GM19324 (cell line): ENCODE measurements around the gene KCNJ15.
"Not testable (repeated sequence)": the region's sequence is repeated elsewhere in the genome, so short reads cannot be mapped to it uniquely, and the experiment has no call there.

Source experiments
- ATAC-seq: cut with Tn5 transposase; IDR thresholded peaks from one replicate; pipeline ENCODE4 v1.9.1; 2021; ENCODE audit warnings: mild to moderate bottlenecking, moderate library complexity; ENCODE audit not compliant: unreplicated experiment, low FRiP score

KCNJ15 gene

GRCh38 chr21:38244407-38244787 lies 12.4 kb upstream of the KCNJ15 start:
- no peak for ATAC-seq

GRCh38 chr21:38244885-38245869 lies 11.6 kb upstream of the KCNJ15 start:
- ATAC-seq = peak; percentile 62

GRCh38 chr21:38246511-38246910 lies 10.3 kb upstream of the KCNJ15 start:
- no peak for ATAC-seq

- not testable (repeated sequence) for ATAC-seq
Observed at GRCh38 chr21:38247054-38247453, 9.7 kb upstream of the KCNJ15 start.

- no peak for ATAC-seq
Observed at GRCh38 chr21:38247738-38248510, 8.9 kb upstream of the KCNJ15 start.

- ATAC-seq = no peak
Observed at GRCh38 chr21:38249256-38249655, 7.5 kb upstream of the KCNJ15 start.

GRCh38 chr21:38249696-38250278 lies 7.0 kb upstream of the KCNJ15 start:
- no peak for ATAC-seq

GRCh38 chr21:38250991-38251418 lies 5.8 kb upstream of the KCNJ15 start:
- ATAC-seq = no peak

GRCh38 chr21:38254970-38255369 lies 1.8 kb upstream of the KCNJ15 start:
- ATAC-seq = no peak

- no peak for ATAC-seq
Observed at GRCh38 chr21:38255571-38256117, 1.1 kb upstream of the KCNJ15 start.

GRCh38 chr21:38257667-38258066 lies 876 bp downstream of the KCNJ15 start:
- no peak for ATAC-seq

- ATAC-seq = no peak
Observed at GRCh38 chr21:38258521-38259485, 2.0 kb downstream of the KCNJ15 start.

GRCh38 chr21:38259665-38260064 lies 2.9 kb downstream of the KCNJ15 start:
- no peak for ATAC-seq

- ATAC-seq = no peak
Observed at GRCh38 chr21:38260426-38260825, 3.6 kb downstream of the KCNJ15 start.

- no peak for ATAC-seq
Observed at GRCh38 chr21:38261851-38262250, 5.1 kb downstream of the KCNJ15 start.

GRCh38 chr21:38263493-38263892 lies 6.7 kb downstream of the KCNJ15 start:
- no peak for ATAC-seq

- no peak for ATAC-seq
Observed at GRCh38 chr21:38264571-38264970, 7.8 kb downstream of the KCNJ15 start.

- ATAC-seq = no peak
Observed at GRCh38 chr21:38265166-38265565, 8.4 kb downstream of the KCNJ15 start.

- no peak for ATAC-seq
Observed at GRCh38 chr21:38266732-38267131, 9.9 kb downstream of the KCNJ15 start.
